Heart left ventricle (tissue), 13 donors: ENCODE data around the gene MPPED2.

ENCODE experiments used
- CTCF ChIP-seq, 12 donors: fragments of 200-600 bp; sonication (generic) in 4 of 12; IDR thresholded peaks; one replicate each; pipeline versions ENCODE4 v1.5.0 to v1.8.0; 2018 to 2022; ENCODE audit warnings: antibody characterized with exemption in 12 of 12, mild to moderate bottlenecking in 5 of 12
- POLR2A ChIP-seq, 2 donors: fragments of 450-650 bp; IDR thresholded peaks; one replicate each; pipeline ENCODE4 v1.6.1; 2017; ENCODE audit warnings: antibody characterized with exemption in 2 of 2, mild to moderate bottlenecking in 2 of 2, moderate library complexity in 2 of 2
- donor health status: ischemic (EF 13 %, LVEDD 7.1; RV severe dilation, severe dysfunction).
- donor health status: DM: no; HTN: yes; CAD: no.
- donor health status: DM: no; HTN: no; CAD: no.
- donor health status: ischemic (EF 25% LVEDD 6.9; RV normal size, moderate dysfunction).
- donor health status: ischemic (EF 25% LVEDD 5.7; RV mildly dilated, moderate dysfunction).
- donor health status: ischemic (EF 35%, LVEDD 5.7; RV mildly dilated, moderate dysfunction).
- donor health status: nonischemic (EF 11% LVEDD 7.7; RV severe dilation, severe dysfunction).
- donor health status: DM: yes; HTN: yes; CAD: no.
- donor health status: PGD.
- donor health status: ischemic (EF 29% LVEDD 5.4; RV normal size, mild dysfunction).
- donor health status: nonischemic (EF 23%, LVEDD 6.1; RV moderate dilation, normal function).

- no peak for TF ChIP-seq CTCF (IDR thresholded peaks at IDR 0.05)
- no peak for TF ChIP-seq POLR2A (IDR thresholded peaks at IDR 0.05)
Measured at GRCh38 chr11:30451167-30451566, 135.0 kb downstream of the MPPED2 start.
